PC-3 (cell line): ENCODE data around the gene ZNF436. TPM values are rescaled to one million over a fixed set of nuclear protein-coding genes. Genes with fewer than 3 reads are reported as not detected.
A peak's percentile ranks its signal among the peaks of the same experiment; 100 is the strongest.
"Not testable (repeated sequence)": the region's sequence is repeated elsewhere in the genome, so short reads cannot be mapped to it uniquely, and the experiment has no call there.

ENCODE experiments used
- ATAC-seq: fragments of 200-7000 bp; cut with Tn5 transposase; 2 replicates; pipeline ENCODE4 v1.9.1; 2020; ENCODE audit warnings: mild to moderate bottlenecking, moderate library complexity
- BruUV-seq: library from RNA; stranded (reverse); fragments of 400-500 nt; replicated peaks from 2 replicates; lab custom pipeline; 2021; lab: Mats Ljungman, UMichigan
- CTCF ChIA-PET: fragments of 300-600 bp; sonication (Branson Sonifier 250); formaldehyde crosslinking; loops from one replicate; lab custom pipeline; 2022; ENCODE audit warnings: antibody characterized with exemption; lab: Charles Lee
- POLR2A ChIA-PET: fragments of 300-600 bp; sonication (Branson Sonifier 250); formaldehyde crosslinking; loops from one replicate; lab custom pipeline; 2022; ENCODE audit warnings: antibody characterized with exemption; ENCODE audit not compliant: unreplicated experiment; lab: Charles Lee
- DNase-seq: peaks from one replicate; pipeline ENCODE4 v3.0.0-alpha.2; 2015
- H2AFZ ChIP-seq: fragments of 300-600 bp; sonication (generic); 2 replicates; pipeline ENCODE4 v1.6.0; 2016; ENCODE audit warnings: antibody characterized with exemption, low read length
- H3F3A ChIP-seq: fragments of 300-600 bp; sonication (generic); one replicate; pipeline ENCODE4 v1.6.0; 2017; ENCODE audit warnings: antibody characterized with exemption, low read length, control low read depth, mild to moderate bottlenecking; ENCODE audit not compliant: unreplicated experiment
- H3K27ac ChIP-seq: fragments of 300-600 bp; sonication (generic); 2 replicates; pipeline ENCODE4 v1.5.1; 2016; ENCODE audit warnings: mild to moderate bottlenecking, low read length
- H3K27me3 ChIP-seq: fragments of 300-600 bp; sonication (generic); 2 replicates; pipeline ENCODE4 v1.6.1; 2016; ENCODE audit warnings: low read length, mixed read lengths
- H3K36me3 ChIP-seq: fragments of 300-600 bp; sonication (generic); 2 replicates; pipeline ENCODE4 v1.6.1; 2016; ENCODE audit warnings: low read depth, mixed run types, low read length, mixed read lengths
- H3K4me1 ChIP-seq: fragments of 300-600 bp; sonication (generic); 2 replicates; pipeline ENCODE4 v1.5.1; 2016; ENCODE audit warnings: low read length; ENCODE audit not compliant: insufficient read depth
- H3K4me2 ChIP-seq: fragments of 300-600 bp; sonication (generic); 2 replicates; pipeline ENCODE4 v1.6.0; 2016; ENCODE audit warnings: low read length
- H3K4me3 ChIP-seq: fragments of 300-600 bp; sonication (generic); 2 replicates; pipeline ENCODE4 v1.5.1; 2016; ENCODE audit warnings: mild to moderate bottlenecking, low read length, mixed read lengths
- H3K79me2 ChIP-seq: fragments of 300-600 bp; sonication (generic); 2 replicates; pipeline ENCODE4 v1.6.1; 2017; ENCODE audit warnings: low read length, mixed read lengths
- H3K9ac ChIP-seq: fragments of 300-600 bp; sonication (generic); 2 replicates; pipeline ENCODE4 v1.6.0; 2016; ENCODE audit warnings: mild to moderate bottlenecking, low read length
- H3K9me2 ChIP-seq: fragments of 300-600 bp; sonication (generic); replicated peaks from 2 replicates; pipeline ENCODE4 v1.6.1; 2016; ENCODE audit warnings: mixed run types, low read length, mixed read lengths
- H3K9me3 ChIP-seq: fragments of 300-600 bp; sonication (generic); 2 replicates; pipeline ENCODE4 v1.6.1; 2016; ENCODE audit warnings: low read length, mixed read lengths
- H4K20me1 ChIP-seq: fragments of 300-600 bp; sonication (generic); 2 replicates; pipeline ENCODE4 v1.6.1; 2016; ENCODE audit warnings: low read length, mixed read lengths
- CTCF ChIP-seq: fragments of 300-600 bp; sonication (generic); conservative IDR thresholded peaks from 2 replicates; pipeline ENCODE4 v1.5.1; 2017; ENCODE audit warnings: antibody characterized with exemption, low read depth, mild to moderate bottlenecking, low read length
- EZH2 ChIP-seq: fragments of 300-600 bp; sonication (generic); IDR thresholded peaks from one replicate; pipeline ENCODE4 v1.6.1; 2017; ENCODE audit warnings: antibody characterized with exemption, mild to moderate bottlenecking, low read length; ENCODE audit not compliant: unreplicated experiment
- EZH2phosphoT487 ChIP-seq: fragments of 300-600 bp; sonication (generic); IDR thresholded peaks from 2 replicates; pipeline ENCODE4 v1.6.1; 2018; ENCODE audit warnings: mild to moderate bottlenecking, antibody characterized with exemption, low read length, borderline replicate concordance
- intact Hi-C: fragments of 100-400 bp; cut with micrococcal nuclease; formaldehyde crosslinking; loops from 2 replicates; pipeline ENCODE4 v1.9.0; 2023
- total RNA-seq: library from RNA; depleted of rRNA; stranded (reverse); fragments of >200 nt; gene quantifications from 2 replicates; pipeline ENCODE4 v1.2.3, GENCODE V29; 2014

The ZNF436 gene
- total RNA-seq, 1 experiment from 2014 or later, result 10.5 TPM

DNA sequence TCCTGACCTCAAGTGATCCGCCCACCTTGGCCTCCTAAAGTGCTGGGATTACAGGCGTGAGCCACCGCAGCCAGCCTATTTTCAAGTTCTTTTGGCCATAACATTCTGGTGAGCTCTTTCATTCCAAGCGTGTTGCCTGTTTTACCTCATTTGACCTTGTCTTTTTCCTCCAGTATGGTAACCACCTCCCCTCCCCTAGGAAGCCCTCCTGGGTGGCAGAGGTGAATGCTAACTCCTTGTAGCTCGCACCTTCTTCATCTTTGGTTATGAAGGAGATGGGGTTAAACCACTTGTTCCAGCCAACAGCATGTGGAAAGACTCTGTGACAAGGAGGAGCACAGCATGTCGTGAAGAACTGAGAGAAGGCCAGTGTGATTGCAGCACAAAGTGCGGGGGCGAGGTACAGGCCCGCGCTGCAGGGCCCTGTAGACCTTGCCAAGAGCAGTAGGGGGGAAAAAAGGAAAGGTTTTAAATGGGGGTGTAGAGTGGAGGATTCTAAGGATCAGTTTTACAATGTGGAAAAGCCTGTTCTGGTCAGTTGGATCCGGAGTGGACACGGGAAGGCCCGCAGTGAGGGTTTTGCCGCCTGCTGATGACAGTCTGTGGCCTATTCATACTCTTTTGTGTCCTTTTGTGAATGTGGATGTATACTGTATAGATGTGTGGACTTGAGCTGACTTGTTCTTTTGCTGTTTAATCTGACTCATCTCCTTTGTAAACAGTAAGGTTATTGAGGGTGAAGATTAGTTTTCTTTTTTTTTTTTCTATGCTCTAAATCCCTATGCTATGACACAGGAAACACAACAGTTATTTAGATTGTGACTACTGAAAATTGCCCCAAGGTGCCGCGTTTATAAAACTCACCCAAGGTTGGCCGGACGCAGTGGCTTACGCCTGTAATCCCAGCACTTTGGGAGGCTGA is 7.5 kb upstream of the ZNF436 start:
- Histone ChIP-seq H3K4me3 (no peak overlapping the region), H3K9ac (peak overlapping the region; percentile 27; the same call in 1 of the 2 replicates), H3K27ac (peak overlapping the region; percentile 84), H3K9me3 (no peaks in the 10 kb centered on the region), H3F3A (no peaks in the 10 kb centered on the region), H3K4me2 (peak overlapping the region; percentile 44), H3K36me3 (no peaks in the 10 kb centered on the region), H3K79me2 (no peaks in the 10 kb centered on the region), H3K4me1 (peaks cover 9% of the 10 kb centered on the region), H2AFZ (peak overlapping the region; percentile 51; the same call in 1 of the 2 replicates), H3K9me2 (no peaks in the 10 kb centered on the region), H4K20me1 (no peaks in the 10 kb centered on the region), H3K27me3 (no peaks in the 10 kb centered on the region)
- DNase-seq (peak; percentile 89), ATAC-seq (peak; percentile 96)
- POLR2A ChIA-PET, result interaction anchor here (0.5 to 0.6 kb wide), 2 partner anchors 9 to 826 kb away, joined by 3 to 7 read pairs; no protein-coding TSS in a partner anchor
- BruUV-seq, result TSS peak; percentile 21
- no peak for TF ChIP-seq EZH2phosphoT487
- no peak for TF ChIP-seq EZH2
- no peak for TF ChIP-seq CTCF
- CTCF ChIA-PET, result interaction anchor here (0.6 to 0.7 kb wide), 3 partner anchors 26 to 32 kb away, joined by 5 to 7 read pairs (median 5); no protein-coding TSS in a partner anchor
- intact Hi-C loops, result no loop called here

- intact Hi-C loops, H3K9me3 ChIP-seq, H3K9ac ChIP-seq, H3K27me3 ChIP-seq, ATAC-seq, H3K27ac ChIP-seq, H3K36me3 ChIP-seq, DNase-seq, BruUV-seq, H4K20me1 ChIP-seq, H3F3A ChIP-seq, CTCF ChIA-PET, H2AFZ ChIP-seq, H3K4me2 ChIP-seq, H3K4me3 ChIP-seq, H3K9me2 ChIP-seq: not testable (repeated sequence)
- POLR2A ChIA-PET, result interaction anchor here (0.9 kb wide), 1 partner anchor 30 kb away, joined by 21 read pairs; the partner anchor contains the start of gene HNRNPR
- H3K4me1 ChIP-seq, result peaks cover 25% of the 10 kb centered on the region
- H3K79me2 ChIP-seq, result peaks cover 22% of the 10 kb centered on the region
Measured at GRCh38 chr1:23374079-23374735, 4.6 kb upstream of the ZNF436 start.

- CTCF ChIA-PET, result no interaction called here
Measured at GRCh38 chr1:23371987-23372880, 2.6 kb upstream of the ZNF436 start.

More at GRCh38 chr1:23371987-23372880, 2.6 kb upstream of the ZNF436 start:
- Histone ChIP-seq H3K4me3 (no peak overlapping the region), H3K9me3 (no peaks in the 10 kb centered on the region), H3K36me3 (no peaks in the 10 kb centered on the region), H3K27me3 (no peaks in the 10 kb centered on the region), H3K79me2 (peaks cover 35% of the 10 kb centered on the region), H3K9me2 (no peaks in the 10 kb centered on the region), H3K4me2 (no peak overlapping the region), H3F3A (no peaks in the 10 kb centered on the region), H3K9ac (no peak overlapping the region), H2AFZ (no peak overlapping the region), H3K27ac (no peak overlapping the region), H3K4me1 (peaks cover 24% of the 10 kb centered on the region), H4K20me1 (no peaks in the 10 kb centered on the region)
- intact Hi-C loops, result no loop called here
- BruUV-seq, result no TSS peak
- POLR2A ChIA-PET, result no interaction called here
- DNase-seq (no peak), ATAC-seq (no peak)
- no peak for TF ChIP-seq CTCF
- TF ChIP-seq EZH2phosphoT487, result no peak
- no peak for TF ChIP-seq EZH2
